GM12878 (cell line): Measurements from ENCODE around the gene GREM1.

ENCODE experiments used
- KAT2A ChIP-seq: conservative IDR thresholded peaks from 2 replicates; pipeline ENCODE4 v1.6.1; 2011; ENCODE audit warnings: low read depth, low read length; ENCODE audit not compliant: control insufficient read depth
- POLR2A ChIP-seq: IDR thresholded peaks from 2 replicates; pipeline ENCODE4 v1.6.1; 2011; ENCODE audit warnings: low read depth, mild to moderate bottlenecking, low read length
- RFX5 ChIP-seq: IDR thresholded peaks from 2 replicates; pipeline ENCODE4 v1.6.1; 2011; ENCODE audit warnings: low read depth, low read length, improper control_type of control experiment
- SUZ12 ChIP-seq: fragments of 200-600 bp; sonication (generic); IDR thresholded peaks from one replicate; pipeline ENCODE4 v1.6.1; 2018; ENCODE audit warnings: antibody characterized with exemption, mild to moderate bottlenecking; ENCODE audit not compliant: unreplicated experiment
- TF ChIP-seq, protein P1 (sequence below), 3 experiments: IDR thresholded peaks in 2 of 3; conservative IDR thresholded peaks in 1 of 3; 2 replicates each; pipeline ENCODE4 v1.5.1; 2011; ENCODE audit warnings: low read depth in 3 of 3, low read length in 3 of 3, mild to moderate bottlenecking in 3 of 3, control low read depth in 2 of 3, moderate library complexity in 2 of 3, inconsistent platforms in 1 of 3, mixed read lengths in 1 of 3; ENCODE audit not compliant: control insufficient read depth in 2 of 3, insufficient read depth in 1 of 3; ENCODE audit errors: extremely low read depth in 1 of 3
- TF ChIP-seq, protein P2 (sequence below): IDR thresholded peaks from 2 replicates; pipeline ENCODE4 v1.6.1; 2012; ENCODE audit warnings: low read length, inconsistent platforms

DNA sequence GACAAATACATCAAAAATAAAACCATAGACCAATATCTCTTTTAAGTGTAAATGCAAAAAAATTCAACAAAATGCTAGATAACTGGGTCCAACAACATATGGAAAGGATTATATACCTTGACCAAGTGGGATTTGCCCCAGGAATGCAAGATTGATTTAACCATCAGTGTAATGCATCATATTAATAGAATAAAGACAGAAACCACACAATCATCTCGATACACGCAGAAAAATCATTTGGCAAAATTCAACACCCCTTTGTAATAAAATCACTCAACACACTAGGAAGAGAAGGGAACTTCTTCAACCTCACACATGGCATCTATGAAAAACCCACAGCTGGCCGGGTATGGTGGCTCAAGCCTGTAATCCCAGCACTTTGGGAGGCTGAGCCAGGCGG is 19.5 kb downstream of the GREM1 start:
- TF ChIP-seq POLR2A = no peak
- TF ChIP-seq, protein P1, sequence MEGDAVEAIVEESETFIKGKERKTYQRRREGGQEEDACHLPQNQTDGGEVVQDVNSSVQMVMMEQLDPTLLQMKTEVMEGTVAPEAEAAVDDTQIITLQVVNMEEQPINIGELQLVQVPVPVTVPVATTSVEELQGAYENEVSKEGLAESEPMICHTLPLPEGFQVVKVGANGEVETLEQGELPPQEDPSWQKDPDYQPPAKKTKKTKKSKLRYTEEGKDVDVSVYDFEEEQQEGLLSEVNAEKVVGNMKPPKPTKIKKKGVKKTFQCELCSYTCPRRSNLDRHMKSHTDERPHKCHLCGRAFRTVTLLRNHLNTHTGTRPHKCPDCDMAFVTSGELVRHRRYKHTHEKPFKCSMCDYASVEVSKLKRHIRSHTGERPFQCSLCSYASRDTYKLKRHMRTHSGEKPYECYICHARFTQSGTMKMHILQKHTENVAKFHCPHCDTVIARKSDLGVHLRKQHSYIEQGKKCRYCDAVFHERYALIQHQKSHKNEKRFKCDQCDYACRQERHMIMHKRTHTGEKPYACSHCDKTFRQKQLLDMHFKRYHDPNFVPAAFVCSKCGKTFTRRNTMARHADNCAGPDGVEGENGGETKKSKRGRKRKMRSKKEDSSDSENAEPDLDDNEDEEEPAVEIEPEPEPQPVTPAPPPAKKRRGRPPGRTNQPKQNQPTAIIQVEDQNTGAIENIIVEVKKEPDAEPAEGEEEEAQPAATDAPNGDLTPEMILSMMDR (IDR thresholded peaks at IDR 0.05 in 2 of 3, conservative IDR thresholded peaks at IDR 0.05 in 1 of 3; ENCODE audit: control insufficient read depth in 2 of 3, extremely low read depth in 1 of 3, insufficient read depth in 1 of 3, low read depth in 3 of 3, low read length in 3 of 3) = no peak
- TF ChIP-seq, protein P2, sequence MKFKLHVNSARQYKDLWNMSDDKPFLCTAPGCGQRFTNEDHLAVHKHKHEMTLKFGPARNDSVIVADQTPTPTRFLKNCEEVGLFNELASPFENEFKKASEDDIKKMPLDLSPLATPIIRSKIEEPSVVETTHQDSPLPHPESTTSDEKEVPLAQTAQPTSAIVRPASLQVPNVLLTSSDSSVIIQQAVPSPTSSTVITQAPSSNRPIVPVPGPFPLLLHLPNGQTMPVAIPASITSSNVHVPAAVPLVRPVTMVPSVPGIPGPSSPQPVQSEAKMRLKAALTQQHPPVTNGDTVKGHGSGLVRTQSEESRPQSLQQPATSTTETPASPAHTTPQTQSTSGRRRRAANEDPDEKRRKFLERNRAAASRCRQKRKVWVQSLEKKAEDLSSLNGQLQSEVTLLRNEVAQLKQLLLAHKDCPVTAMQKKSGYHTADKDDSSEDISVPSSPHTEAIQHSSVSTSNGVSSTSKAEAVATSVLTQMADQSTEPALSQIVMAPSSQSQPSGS = no peak
- no peak for TF ChIP-seq RFX5
- TF ChIP-seq SUZ12 = no peak
- TF ChIP-seq KAT2A = no peak
